Lower lobe of right lung (tissue), 2 donors: ENCODE results near the gene PPL. TPM values are rescaled to one million over a fixed set of nuclear protein-coding genes. Genes with fewer than 3 reads are reported as not detected.
A peak's percentile ranks its signal among the peaks of the same experiment; 100 is the strongest.

Source experiments
- ATAC-seq, 2 donors: fragments of 200-7000 bp; cut with Tn5 transposase; one replicate each; pipeline ENCODE4 v1.9.1; 2020 to 2022; ENCODE audit warnings: mild to moderate bottlenecking in 2 of 2, moderate library complexity in 2 of 2
- DNase-seq: peaks from one replicate; pipeline ENCODE4 v3.0.0-alpha.2; 2020
- H3K27ac ChIP-seq: fragments of 200-600 bp; one replicate; pipeline ENCODE4 v1.8.0; 2022
- H3K27me3 ChIP-seq: fragments of 200-600 bp; one replicate; pipeline ENCODE4 v1.8.0; 2022; ENCODE audit warnings: low read depth
- H3K36me3 ChIP-seq: fragments of 200-600 bp; one replicate; pipeline ENCODE4 v1.8.0; 2022; ENCODE audit warnings: mild to moderate bottlenecking
- H3K4me1 ChIP-seq: fragments of 200-600 bp; one replicate; pipeline ENCODE4 v1.8.0; 2022
- H3K4me3 ChIP-seq: fragments of 200-600 bp; one replicate; pipeline ENCODE4 v1.8.0; 2022; ENCODE audit warnings: mild to moderate bottlenecking
- H3K9me3 ChIP-seq: fragments of 200-600 bp; one replicate; pipeline ENCODE4 v1.8.0; 2022
- CTCF ChIP-seq: fragments of 200-600 bp; IDR thresholded peaks from one replicate; pipeline ENCODE4 v1.8.0; 2022; ENCODE audit warnings: antibody characterized with exemption, mild to moderate bottlenecking
- intact Hi-C: fragments of 100-400 bp; cut with DNase I; formaldehyde crosslinking; loops from one replicate; pipeline ENCODE4 v1.11.0; 2022
- total RNA-seq: library from RNA; stranded (reverse); fragmentation: NEBNext Ultra II Directional; extraction: Animal tissue kit (Norgen Biotek cat#: 25700); gene quantifications from one replicate; pipeline ENCODE4 v1.2.1, GENCODE V29; 2021
- donor health status: DM: no; HTN: yes; CAD: no; lungs with severe emphysema.

Gene PPL
- total RNA-seq, 1 donor from 2014 or later: 60.5 TPM

GRCh38 chr16:4859190-4859899, 77.6 kb downstream of the PPL start:
- ATAC-seq (no peak), DNase-seq (no peak)
- no peaks in the 10 kb centered on the region for H3K9me3 ChIP-seq
- no peak overlapping the region for H3K4me3 ChIP-seq
- no peaks in the 10 kb centered on the region for H3K27me3 ChIP-seq
- H3K4me1 ChIP-seq: peaks cover 12% of the 10 kb centered on the region
- intact Hi-C loops: no loop called here
- TF ChIP-seq CTCF: no peak
- H3K36me3 ChIP-seq: peaks cover 98% of the 10 kb centered on the region
- no peak overlapping the region for H3K27ac ChIP-seq

- intact Hi-C loops: no loop called here
- ATAC-seq (no peak), DNase-seq (no peak)
- Histone ChIP-seq H3K36me3 (peaks cover 81% of the 10 kb centered on the region), H3K4me3 (no peak overlapping the region), H3K27me3 (no peaks in the 10 kb centered on the region), H3K9me3 (no peaks in the 10 kb centered on the region), H3K27ac (no peak overlapping the region), H3K4me1 (peaks cover 22% of the 10 kb centered on the region)
- no peak for TF ChIP-seq CTCF
These were observed 81.1 kb downstream of the PPL start for GRCh38 chr16:4855804-4856203.

- intact Hi-C loops: no loop called here
- no peak overlapping the region for H3K27ac ChIP-seq
- H3K4me1 ChIP-seq: peaks cover 26% of the 10 kb centered on the region
- DNase-seq (no peak), ATAC-seq (no peak)
- H3K36me3 ChIP-seq: peaks cover 76% of the 10 kb centered on the region
- no peaks in the 10 kb centered on the region for H3K27me3 ChIP-seq
- no peak overlapping the region for H3K4me3 ChIP-seq
- H3K9me3 ChIP-seq: no peaks in the 10 kb centered on the region
- no peak for TF ChIP-seq CTCF
These were observed 81.6 kb downstream of the PPL start for GRCh38 chr16:4855371-4855770.

- ATAC-seq (no peak), DNase-seq (no peak)
- no peaks in the 10 kb centered on the region for H3K27me3 ChIP-seq
- TF ChIP-seq CTCF: no peak
- peak overlapping the region; percentile 16 for H3K27ac ChIP-seq
- H3K4me1 ChIP-seq: peaks cover 47% of the 10 kb centered on the region
- intact Hi-C loops: no loop called here
- peaks cover 46% of the 10 kb centered on the region for H3K36me3 ChIP-seq
- no peaks in the 10 kb centered on the region for H3K9me3 ChIP-seq
- H3K4me3 ChIP-seq: no peak overlapping the region
These were observed 84.6 kb downstream of the PPL start for GRCh38 chr16:4852221-4852872.

GRCh38 chr16:4850211-4850610, 86.7 kb downstream of the PPL start:
- ATAC-seq: no peak
- H3K36me3 ChIP-seq: peaks cover 25% of the 10 kb centered on the region
- H3K4me3 ChIP-seq: peak overlapping the region; percentile 92
- TF ChIP-seq CTCF: no peak
- no peaks in the 10 kb centered on the region for H3K9me3 ChIP-seq
- no peak overlapping the region for H3K27ac ChIP-seq
- intact Hi-C loops: no loop called here
- no peaks in the 10 kb centered on the region for H3K27me3 ChIP-seq
- DNase-seq: no peak
- peaks cover 61% of the 10 kb centered on the region for H3K4me1 ChIP-seq
